SK-N-SH (cell line): ENCODE data around the gene CSPG4.

Source experiments
- CTCF ChIP-seq: fragments of 200-600 bp; sonication (generic); IDR thresholded peaks from 2 replicates; pipeline ENCODE4 v1.6.1; 2017; ENCODE audit warnings: antibody characterized with exemption, mild to moderate bottlenecking, moderate library complexity
- EP300 ChIP-seq, 2 experiments: IDR thresholded peaks; 2 replicates each; pipeline versions ENCODE4 v1.4.0 to v1.6.1; 2012; ENCODE audit warnings: borderline replicate concordance in 1 of 2, low read depth in 1 of 2, low read length in 1 of 2
- PBX3 ChIP-seq: IDR thresholded peaks from 2 replicates; pipeline ENCODE4; 2012
- RFX5 ChIP-seq: IDR thresholded peaks from 2 replicates; pipeline ENCODE4 v1.6.1; 2012; ENCODE audit warnings: mild to moderate bottlenecking, improper control_type of control experiment, low read length

- no peak for TF ChIP-seq CTCF
- no peak for TF ChIP-seq RFX5
- no peak for TF ChIP-seq EP300 (IDR thresholded peaks at IDR 0.05; ENCODE audit: borderline replicate concordance in 1 of 2, low read depth in 1 of 2, low read length in 1 of 2)
- no peak for TF ChIP-seq PBX3
These were observed 76.6 kb downstream of the CSPG4 start for GRCh38 chr15:75636026-75636425.
